CD4-positive, alpha-beta T cell (primary cell): ENCODE results near the gene FIBCD1. TPM values are rescaled to one million over a fixed set of nuclear protein-coding genes. Genes with fewer than 3 reads are reported as not detected.

Source experiments
- ATAC-seq: fragments of 200-7000 bp; cut with Tn5 transposase; one replicate; pipeline ENCODE4 v1.10.0; 2022; ENCODE audit warnings: mild to moderate bottlenecking; ENCODE audit not compliant: poor library complexity
- CTCF ChIA-PET: fragments of 350-600 bp; sonication (Branson Sonifier 250); formaldehyde crosslinking; loops from one replicate; lab custom pipeline; 2021; ENCODE audit warnings: antibody characterized with exemption, inconsistent platforms; lab: Charles Lee
- POLR2A ChIA-PET: fragments of 350-600 bp; sonication (Branson Sonifier 250); formaldehyde crosslinking; loops from one replicate; lab custom pipeline; 2021; ENCODE audit warnings: antibody characterized with exemption, inconsistent platforms; lab: Charles Lee
- DNase-seq, 14 experiments: peaks; one replicate each; pipeline ENCODE4 v3.0.0-alpha.2; 2013 to 2020; ENCODE audit warnings: mixed read lengths in 2 of 14
- H3K27ac ChIP-seq, 2 donors: one replicate each; pipeline versions ENCODE4 v1.5.1 to v1.7.0; 2013; ENCODE audit warnings: low read length in 2 of 2, low read depth in 1 of 2, mild to moderate bottlenecking in 1 of 2
- H3K27me3 ChIP-seq, 2 experiments: 1 replicate in 1 of 2; 2 replicates in 1 of 2; pipeline versions ENCODE4 v1.6.1 to v1.7.0; 2013; ENCODE audit warnings: low read length in 2 of 2, control low read depth in 1 of 2, mild to moderate bottlenecking in 1 of 2, moderate library complexity in 1 of 2; ENCODE audit not compliant: insufficient read depth in 2 of 2, control insufficient read depth in 1 of 2
- H3K36me3 ChIP-seq: one replicate; pipeline ENCODE4 v1.6.1; 2013; ENCODE audit warnings: low read length, control low read depth; ENCODE audit not compliant: insufficient read depth
- H3K4me1 ChIP-seq: one replicate; pipeline ENCODE4 v1.6.1; 2013; ENCODE audit warnings: low read length, control low read depth; ENCODE audit not compliant: insufficient read depth
- H3K4me3 ChIP-seq: one replicate; pipeline ENCODE4 v1.5.1; 2013; ENCODE audit warnings: mild to moderate bottlenecking, low read length, moderate library complexity
- H3K9me3 ChIP-seq, 2 experiments: 1 replicate in 1 of 2; 2 replicates in 1 of 2; pipeline versions ENCODE4 v1.6.1 to v1.7.0; 2013; ENCODE audit warnings: low read length in 2 of 2, mild to moderate bottlenecking in 2 of 2, control low read depth in 1 of 2, moderate library complexity in 1 of 2; ENCODE audit not compliant: control insufficient read depth in 1 of 2, insufficient read depth in 1 of 2
- H3K27ac Mint-ChIP-seq: one replicate; pipeline ENCODE4 v1.8.0; 2020; ENCODE audit warnings: mixed read lengths
- H3K27me3 Mint-ChIP-seq: one replicate; pipeline ENCODE4 v1.8.0; 2021; ENCODE audit warnings: mixed read lengths
- H3K36me3 Mint-ChIP-seq: one replicate; pipeline ENCODE4 v1.8.0; 2021; ENCODE audit warnings: low read depth, mixed read lengths
- H3K4me1 Mint-ChIP-seq: one replicate; pipeline ENCODE4 v1.8.0; 2021; ENCODE audit warnings: low read depth, mixed read lengths
- H3K4me3 Mint-ChIP-seq: one replicate; pipeline ENCODE4 v1.8.0; 2020; ENCODE audit warnings: mild to moderate bottlenecking, mixed read lengths
- H3K9me3 Mint-ChIP-seq: one replicate; pipeline ENCODE4 v1.8.0; 2020; ENCODE audit warnings: mixed read lengths
- intact Hi-C, 2 experiments: fragments of 100-400 bp; cut with DNase I in 1 of 2; cut with micrococcal nuclease in 1 of 2; formaldehyde crosslinking; loops; one replicate each; pipeline versions ENCODE4 v1.15.1 to v1.9.0; 2023 to 2025; cut with DNase I, micrococcal nuclease
- total RNA-seq, 174 experiments: library from RNA in 2 of 174; stranded (reverse) in 2 of 174; gene quantifications; one replicate each; pipeline ENCODE4 v1.2.3 and lab custom pipeline; 2021 to 2026
- TF ChIP-seq, protein P1 (sequence below): fragments of 200-600 bp; IDR thresholded peaks from one replicate; pipeline ENCODE4 v1.8.0; 2022; ENCODE audit warnings: antibody characterized with exemption, mild to moderate bottlenecking

Gene FIBCD1
- total RNA-seq, 2 experiments from 2014 or later, result not detected

GRCh38 chr9:130893341-130894101 is 45.5 kb downstream of the FIBCD1 start:
- H3K27me3 Mint-ChIP-seq, result no peaks in the 10 kb centered on the region
- ChIA-PET POLR2A (no interaction called here), CTCF (no interaction called here)
- Histone ChIP-seq H3K9me3 (no peaks in the 10 kb centered on the region), H3K4me1 (no peaks in the 10 kb centered on the region), H3K4me3 (no peak overlapping the region), H3K36me3 (peaks cover 6% of the 10 kb centered on the region), H3K27ac (no peak overlapping the region), H3K27me3 (no peaks in the 10 kb centered on the region)
- DNase-seq (peak in 2 of 14 experiments; percentile 50 to 51), ATAC-seq (no peak)
- no peak overlapping the region for H3K27ac Mint-ChIP-seq
- H3K9me3 Mint-ChIP-seq, result no peaks in the 10 kb centered on the region
- intact Hi-C loops, result no loop called here
- TF ChIP-seq, protein P1, sequence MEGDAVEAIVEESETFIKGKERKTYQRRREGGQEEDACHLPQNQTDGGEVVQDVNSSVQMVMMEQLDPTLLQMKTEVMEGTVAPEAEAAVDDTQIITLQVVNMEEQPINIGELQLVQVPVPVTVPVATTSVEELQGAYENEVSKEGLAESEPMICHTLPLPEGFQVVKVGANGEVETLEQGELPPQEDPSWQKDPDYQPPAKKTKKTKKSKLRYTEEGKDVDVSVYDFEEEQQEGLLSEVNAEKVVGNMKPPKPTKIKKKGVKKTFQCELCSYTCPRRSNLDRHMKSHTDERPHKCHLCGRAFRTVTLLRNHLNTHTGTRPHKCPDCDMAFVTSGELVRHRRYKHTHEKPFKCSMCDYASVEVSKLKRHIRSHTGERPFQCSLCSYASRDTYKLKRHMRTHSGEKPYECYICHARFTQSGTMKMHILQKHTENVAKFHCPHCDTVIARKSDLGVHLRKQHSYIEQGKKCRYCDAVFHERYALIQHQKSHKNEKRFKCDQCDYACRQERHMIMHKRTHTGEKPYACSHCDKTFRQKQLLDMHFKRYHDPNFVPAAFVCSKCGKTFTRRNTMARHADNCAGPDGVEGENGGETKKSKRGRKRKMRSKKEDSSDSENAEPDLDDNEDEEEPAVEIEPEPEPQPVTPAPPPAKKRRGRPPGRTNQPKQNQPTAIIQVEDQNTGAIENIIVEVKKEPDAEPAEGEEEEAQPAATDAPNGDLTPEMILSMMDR, result no peak
- peaks cover 14% of the 10 kb centered on the region for H3K36me3 Mint-ChIP-seq
- H3K4me1 Mint-ChIP-seq, result no peaks in the 10 kb centered on the region
- H3K4me3 Mint-ChIP-seq, result no peak overlapping the region

- TF ChIP-seq, protein P1, result no peak
- Mint-ChIP-seq H3K27me3 (no peaks in the 10 kb centered on the region), H3K4me1 (no peaks in the 10 kb centered on the region), H3K27ac (no peak overlapping the region), H3K9me3 (no peaks in the 10 kb centered on the region), H3K36me3 (peaks cover 19% of the 10 kb centered on the region), H3K4me3 (no peak overlapping the region)
- ChIA-PET CTCF (no interaction called here), POLR2A (no interaction called here)
- Histone ChIP-seq H3K9me3 (no peaks in the 10 kb centered on the region), H3K27ac (no peak overlapping the region), H3K4me3 (no peak overlapping the region), H3K36me3 (peaks cover 10% of the 10 kb centered on the region), H3K27me3 (no peaks in the 10 kb centered on the region), H3K4me1 (no peaks in the 10 kb centered on the region)
- ATAC-seq (no peak), DNase-seq (no peak)
- intact Hi-C loops, result no loop called here
These were observed 46.4 kb downstream of the FIBCD1 start for GRCh38 chr9:130892477-130893304.

DNA sequence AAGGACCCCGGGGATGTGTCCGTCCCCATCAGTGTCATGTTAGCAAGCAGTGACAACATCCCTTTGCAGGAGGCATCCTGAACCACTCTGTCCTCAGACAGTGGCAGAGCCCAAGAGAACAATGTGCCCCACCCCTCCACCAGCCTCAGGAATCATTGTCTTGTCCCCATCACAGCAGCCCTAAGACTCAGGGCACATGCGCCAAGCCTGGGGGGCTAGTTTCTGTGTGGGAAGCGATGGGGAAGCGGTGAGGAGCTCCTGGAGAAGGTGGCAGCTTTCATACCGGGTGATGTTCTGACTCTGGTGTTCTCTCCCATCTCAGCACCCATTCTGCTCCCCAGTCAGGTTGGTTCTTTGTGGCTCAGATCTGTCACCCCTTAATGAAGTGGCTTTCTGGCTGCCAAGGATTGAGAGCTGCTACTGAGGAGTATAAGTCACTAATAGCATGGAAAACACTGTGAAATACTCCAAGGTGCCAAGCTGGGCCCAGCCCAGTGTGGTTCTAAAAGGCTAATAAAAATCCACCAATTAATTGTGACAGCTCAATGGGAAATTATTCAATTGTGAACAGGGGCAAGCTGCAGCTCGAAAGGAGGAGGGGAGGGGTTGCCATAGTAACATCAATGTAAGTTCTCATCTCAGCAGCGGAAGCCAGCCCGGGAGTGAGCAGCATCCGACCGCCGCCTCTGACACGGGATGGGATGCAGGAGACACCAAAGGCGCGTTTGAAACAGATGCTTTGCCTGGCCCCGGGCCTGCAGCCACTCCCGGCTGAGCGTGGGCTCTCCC is 47.2 kb downstream of the FIBCD1 start:
- Histone ChIP-seq H3K36me3 (peaks cover 16% of the 10 kb centered on the region), H3K27me3 (no peaks in the 10 kb centered on the region), H3K9me3 (no peaks in the 10 kb centered on the region), H3K4me3 (no peak overlapping the region), H3K27ac (no peak overlapping the region), H3K4me1 (no peaks in the 10 kb centered on the region)
- peaks cover 27% of the 10 kb centered on the region for H3K36me3 Mint-ChIP-seq
- H3K27me3 Mint-ChIP-seq, result no peaks in the 10 kb centered on the region
- TF ChIP-seq, protein P1, result no peak
- intact Hi-C loops, result no loop called here
- H3K27ac Mint-ChIP-seq, result no peak overlapping the region
- H3K4me1 Mint-ChIP-seq, result no peaks in the 10 kb centered on the region
- ATAC-seq (no peak), DNase-seq (no peak)
- CTCF ChIA-PET, result no interaction called here
- H3K9me3 Mint-ChIP-seq, result no peaks in the 10 kb centered on the region
- no peak overlapping the region for H3K4me3 Mint-ChIP-seq
- POLR2A ChIA-PET, result no interaction called here
